ENCODE measurements around the gene ACSS2. TPM values are rescaled to one million over a fixed set of nuclear protein-coding genes. Genes with fewer than 3 reads are reported as not detected.
"Not testable (repeated sequence)": the region's sequence is repeated elsewhere in the genome, so short reads cannot be mapped to it uniquely, and the experiment has no call there.

ACSS2 gene
- total RNA-seq, 1 donor from 2014 or later = 127 TPM

DNA sequence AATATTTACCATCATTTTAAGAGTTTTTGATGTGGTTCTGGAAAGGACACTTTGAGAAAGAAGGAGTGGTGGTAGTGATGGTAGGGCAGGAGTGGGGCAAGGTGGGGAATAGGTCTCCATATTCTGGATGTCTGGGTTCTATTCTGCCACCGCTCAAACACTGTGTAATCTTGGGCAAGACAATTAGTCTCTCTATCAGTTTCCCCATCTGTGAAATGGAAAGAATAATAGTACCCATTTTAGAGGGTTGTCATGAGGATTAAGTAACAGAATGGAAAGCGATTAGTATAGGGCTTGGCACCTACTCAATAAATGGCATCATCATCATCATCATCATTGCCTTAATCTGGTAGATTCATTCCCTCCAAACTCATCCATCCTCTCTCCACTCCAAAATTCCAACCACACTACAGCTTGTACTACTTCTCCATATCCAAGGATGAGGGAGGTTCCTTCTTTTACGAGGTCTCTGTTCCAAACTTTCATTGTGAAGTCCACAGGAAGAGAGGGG, 2.8 kb upstream of the ACSS2 start:
- DNase-seq (ENCODE audit: low spot score) = peak; percentile 9

DNA sequence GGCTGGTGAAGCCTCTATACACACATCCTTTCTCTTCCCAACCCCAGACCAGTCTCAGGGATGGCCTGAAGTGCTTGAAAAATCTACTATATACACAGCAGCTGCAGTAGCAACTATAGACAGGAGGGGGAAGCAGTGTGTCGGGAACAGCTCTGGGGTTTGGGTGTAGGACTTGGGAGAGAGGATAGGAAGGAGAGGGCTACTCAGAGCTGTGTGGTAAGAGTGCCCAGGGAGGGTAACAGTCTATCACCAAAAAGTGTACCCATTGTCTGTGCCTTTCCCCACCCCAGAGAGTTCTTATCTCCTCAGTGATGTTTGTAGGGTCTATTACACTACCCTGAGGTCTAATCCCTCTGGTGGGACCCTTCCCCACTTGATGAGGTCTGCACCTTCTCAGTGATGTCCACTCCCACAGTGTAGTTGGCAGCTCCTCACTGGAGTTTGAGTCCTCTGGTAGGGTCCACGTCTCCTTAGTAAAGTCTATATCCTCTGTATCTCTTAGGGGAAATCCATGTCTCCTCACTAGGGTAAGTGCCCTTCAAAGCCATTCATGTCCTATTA, 2.2 kb upstream of the ACSS2 start:
- DNase-seq (ENCODE audit: low spot score) = peak; percentile 89

DNA sequence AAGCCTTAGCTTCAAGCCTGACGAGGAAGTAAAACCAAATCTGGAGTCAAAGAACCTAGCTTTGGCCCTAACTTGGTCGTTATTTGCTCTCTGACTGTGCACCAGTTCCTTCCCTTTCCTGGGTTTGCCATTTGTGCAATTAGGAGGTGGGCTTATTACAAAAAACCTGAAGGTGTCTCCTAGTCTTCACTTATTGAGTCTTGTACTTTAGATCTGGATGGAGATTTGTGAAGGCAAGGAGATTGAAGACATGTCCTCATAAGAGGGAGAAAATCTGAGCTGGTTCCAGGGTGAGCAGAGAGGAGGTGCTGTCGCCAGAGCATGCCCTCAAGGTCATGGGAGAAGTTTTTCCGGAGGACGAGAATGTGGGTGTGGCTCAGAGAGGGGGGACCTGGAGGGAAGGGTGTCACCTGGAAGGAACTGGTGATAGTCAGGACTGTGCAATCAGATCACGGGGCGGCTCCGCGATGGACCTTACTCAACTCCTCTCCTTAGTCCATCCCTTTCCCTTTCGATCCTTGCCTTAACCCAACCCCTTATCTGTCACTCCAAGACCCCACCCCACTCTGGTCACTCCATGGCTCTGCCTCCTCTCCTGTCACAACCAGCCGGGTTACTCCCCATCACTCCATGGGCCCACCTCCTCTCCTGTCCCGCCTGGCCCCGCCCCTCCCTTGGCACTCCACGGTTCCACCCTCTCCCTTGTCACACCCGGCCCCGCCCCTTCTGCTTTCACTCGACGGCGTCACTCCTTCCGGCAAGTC, 588 bp upstream of the ACSS2 start:
- DNase-seq (ENCODE audit: low spot score) = no peak

DNA sequence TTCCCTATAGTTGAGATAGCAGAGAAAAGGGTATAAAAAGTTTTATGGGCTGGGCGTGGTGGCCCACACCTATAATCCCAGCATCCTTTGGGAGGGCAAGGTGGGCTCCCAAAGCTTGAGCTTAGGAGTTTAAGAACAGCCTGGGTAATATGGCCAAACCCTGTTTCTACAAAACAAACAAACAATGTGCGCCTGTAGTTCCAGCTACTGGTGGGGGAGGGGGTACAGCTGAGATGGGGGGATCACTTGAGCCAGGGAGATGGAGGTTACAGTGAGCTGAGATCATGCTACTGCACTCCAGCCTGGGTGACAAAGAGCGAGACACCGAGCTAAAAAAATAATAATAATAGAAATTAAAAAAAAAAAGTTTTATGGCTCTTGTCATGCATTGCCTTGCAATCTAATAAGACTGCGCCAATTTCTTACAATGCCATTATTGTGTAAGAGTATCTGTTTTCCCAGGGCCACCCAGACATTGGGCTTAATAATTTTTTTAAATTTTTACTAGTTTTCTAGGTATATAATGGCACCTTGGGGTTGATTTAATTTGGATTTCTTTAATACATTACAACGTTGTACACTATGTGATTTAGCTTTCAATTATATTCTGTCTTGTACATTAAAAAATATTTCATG, 3.9 kb downstream of the ACSS2 start:
- peak; percentile 47 for DNase-seq (ENCODE audit: low spot score)

DNA sequence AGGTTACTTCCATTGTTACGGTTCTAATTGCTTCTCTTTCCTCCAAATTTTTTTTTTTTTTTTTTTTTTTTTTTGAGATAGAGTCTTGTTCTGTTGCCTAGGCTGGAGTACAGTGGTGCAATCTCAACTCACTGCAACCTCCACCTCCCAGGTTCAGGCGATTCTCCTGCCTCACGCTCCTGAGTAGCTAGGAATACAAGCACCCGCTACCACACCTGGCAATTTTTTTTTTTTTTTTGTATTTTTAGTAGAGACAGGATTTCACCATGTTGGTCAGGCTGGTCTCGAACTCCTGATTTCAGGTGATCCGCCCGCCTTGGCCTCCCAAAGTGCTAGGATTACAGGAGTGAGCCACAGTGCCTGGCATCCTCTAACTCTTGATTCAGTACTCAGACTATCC, 4.6 kb downstream of the ACSS2 start:
- DNase-seq (ENCODE audit: low spot score) = peak; percentile 47

DNA sequence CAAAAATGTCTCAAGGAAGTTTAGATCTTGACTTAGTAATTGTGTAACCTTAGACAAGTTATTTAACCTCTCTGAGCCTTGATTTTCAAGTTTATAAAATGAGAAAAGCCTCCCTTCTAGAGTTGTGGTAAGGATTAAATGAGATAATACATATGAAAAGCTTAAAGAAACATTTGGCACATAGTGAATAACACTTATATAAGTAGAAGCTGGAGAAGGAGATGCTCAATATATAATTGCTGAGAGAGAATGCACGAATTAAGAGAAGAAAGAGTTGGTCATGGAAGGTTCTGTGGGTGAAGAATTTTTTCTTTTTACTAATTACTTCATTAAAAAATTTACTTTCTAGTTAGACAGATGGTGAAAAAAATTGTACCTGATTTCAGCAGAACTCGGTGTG, 5.3 kb downstream of the ACSS2 start:
- DNase-seq (ENCODE audit: low spot score) = no peak

DNA sequence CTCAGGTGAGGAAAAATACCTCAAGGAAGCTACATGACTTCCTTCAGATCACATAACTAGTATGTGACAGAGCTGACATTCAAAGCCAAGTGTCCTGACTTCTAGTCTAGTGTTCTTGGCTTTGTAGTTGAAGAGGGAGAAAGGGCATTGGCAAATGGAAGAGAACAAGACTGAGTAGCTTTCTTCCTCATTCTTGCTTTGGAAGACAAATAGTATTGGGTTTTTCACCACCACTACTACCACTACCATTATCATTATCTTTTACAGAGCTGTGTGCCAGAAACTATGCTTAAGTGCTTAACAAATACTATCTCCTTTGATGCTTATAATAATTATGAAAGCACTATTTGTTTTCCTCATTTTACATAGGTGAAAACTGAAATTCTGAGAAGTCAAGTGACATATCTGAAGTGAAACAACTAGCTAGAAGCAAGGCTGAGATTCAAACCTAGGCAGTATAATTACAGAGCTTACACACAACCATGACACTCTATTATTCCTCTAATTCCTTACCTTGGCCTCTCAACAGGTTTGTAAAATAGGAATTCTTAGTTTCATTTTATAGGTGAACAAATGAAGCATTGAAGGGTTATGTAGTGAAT, 6.8 kb downstream of the ACSS2 start:
- DNase-seq (ENCODE audit: low spot score) = no peak

DNA sequence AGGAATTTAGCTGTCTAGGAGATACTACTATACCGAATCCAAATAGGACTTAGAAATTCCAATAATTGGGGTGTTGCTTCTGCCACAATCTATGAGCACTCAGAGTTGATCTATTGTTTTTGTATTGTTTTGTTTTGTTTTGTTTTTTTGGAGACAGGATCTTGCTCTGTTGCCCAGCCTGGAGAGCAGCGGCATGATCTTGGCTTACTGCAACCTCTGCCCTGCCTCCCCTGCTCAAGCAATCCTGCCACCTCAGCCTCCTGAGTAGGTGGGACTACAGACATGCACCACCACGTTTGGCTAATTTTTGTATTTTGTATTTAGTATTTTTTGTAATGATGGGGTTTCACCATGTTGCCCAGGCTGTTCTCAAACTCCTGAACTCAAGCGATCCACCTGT, 7.4 kb downstream of the ACSS2 start:
- DNase-seq (ENCODE audit: low spot score) = no peak

DNA sequence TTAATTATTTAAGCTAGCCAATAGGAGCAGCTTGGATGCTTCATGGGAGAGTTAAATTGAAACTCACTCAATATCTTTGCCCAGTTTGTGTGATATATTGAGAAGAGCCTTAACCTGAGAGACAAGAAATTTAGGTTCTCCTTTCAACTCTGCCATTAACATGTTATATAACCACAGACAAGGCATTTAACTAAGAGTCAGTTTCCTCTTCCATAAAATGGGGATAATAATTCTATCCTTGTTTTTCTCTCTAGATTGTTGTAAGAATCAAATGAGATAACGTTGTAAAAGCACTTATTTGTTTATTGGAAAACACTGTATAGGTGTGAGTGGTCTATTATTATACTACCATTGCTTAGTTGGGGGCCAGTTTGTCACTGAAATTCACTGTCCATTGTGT, 7.8 kb downstream of the ACSS2 start:
- DNase-seq (ENCODE audit: low spot score) = no peak

DNA sequence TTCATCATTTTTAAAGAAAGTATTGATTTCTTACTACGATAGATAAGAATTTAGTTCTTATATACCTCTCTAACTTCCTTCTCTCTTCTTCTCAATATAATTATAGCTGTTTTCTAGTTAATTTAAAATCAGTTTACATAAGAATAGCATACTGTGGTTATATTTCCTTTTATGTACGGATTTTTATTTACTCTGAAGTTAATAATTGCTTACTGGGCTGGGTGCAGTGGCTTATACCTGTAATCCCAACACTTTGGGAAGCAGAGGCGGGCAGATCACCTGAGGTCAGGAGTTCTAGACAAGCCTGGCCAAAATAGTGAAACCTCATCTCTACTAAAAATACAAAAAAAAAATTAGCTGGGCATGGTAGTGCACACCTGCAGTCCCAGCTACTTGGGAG, 9.7 kb downstream of the ACSS2 start:
- DNase-seq (ENCODE audit: low spot score) = no peak

DNA sequence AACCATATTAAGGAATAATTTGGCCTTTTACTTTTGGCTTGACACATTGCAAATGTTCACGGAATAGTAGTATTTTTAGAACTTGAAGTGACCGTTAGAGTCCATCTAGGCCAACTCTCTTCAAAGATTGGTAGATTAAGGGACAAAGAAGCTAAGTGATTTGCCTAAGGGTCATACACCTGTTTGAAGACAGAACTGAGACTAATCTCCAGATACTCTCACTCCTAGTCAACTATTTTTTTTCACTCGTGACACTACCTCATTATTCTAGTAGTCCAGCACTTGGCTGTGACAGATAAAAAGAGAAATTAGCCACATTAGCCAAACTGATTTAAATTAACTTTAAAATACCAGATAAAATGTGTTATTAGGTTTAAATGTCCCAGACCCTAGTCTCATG, 10.6 kb downstream of the ACSS2 start:
- DNase-seq (ENCODE audit: low spot score) = no peak

DNA sequence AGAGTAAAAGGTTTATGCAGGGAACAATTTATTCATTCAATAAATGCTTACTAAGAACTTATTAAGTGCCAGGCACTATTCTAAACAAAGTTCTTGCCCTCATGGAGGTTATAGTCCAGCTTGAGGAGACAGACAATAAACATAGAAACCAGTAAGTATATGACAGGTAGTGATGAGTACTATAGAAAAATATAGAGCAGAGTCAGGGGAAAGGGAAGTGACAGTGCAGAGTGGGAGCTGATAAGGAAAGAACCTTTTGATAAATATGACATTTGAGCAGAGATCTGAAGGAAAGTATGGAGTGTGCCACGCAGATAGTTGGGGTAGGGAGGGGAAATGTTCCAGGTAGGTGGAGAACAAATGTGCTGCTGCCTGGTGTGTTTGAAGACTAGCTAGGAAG, 12.1 kb downstream of the ACSS2 start:
- no peak for DNase-seq (ENCODE audit: low spot score)

DNA sequence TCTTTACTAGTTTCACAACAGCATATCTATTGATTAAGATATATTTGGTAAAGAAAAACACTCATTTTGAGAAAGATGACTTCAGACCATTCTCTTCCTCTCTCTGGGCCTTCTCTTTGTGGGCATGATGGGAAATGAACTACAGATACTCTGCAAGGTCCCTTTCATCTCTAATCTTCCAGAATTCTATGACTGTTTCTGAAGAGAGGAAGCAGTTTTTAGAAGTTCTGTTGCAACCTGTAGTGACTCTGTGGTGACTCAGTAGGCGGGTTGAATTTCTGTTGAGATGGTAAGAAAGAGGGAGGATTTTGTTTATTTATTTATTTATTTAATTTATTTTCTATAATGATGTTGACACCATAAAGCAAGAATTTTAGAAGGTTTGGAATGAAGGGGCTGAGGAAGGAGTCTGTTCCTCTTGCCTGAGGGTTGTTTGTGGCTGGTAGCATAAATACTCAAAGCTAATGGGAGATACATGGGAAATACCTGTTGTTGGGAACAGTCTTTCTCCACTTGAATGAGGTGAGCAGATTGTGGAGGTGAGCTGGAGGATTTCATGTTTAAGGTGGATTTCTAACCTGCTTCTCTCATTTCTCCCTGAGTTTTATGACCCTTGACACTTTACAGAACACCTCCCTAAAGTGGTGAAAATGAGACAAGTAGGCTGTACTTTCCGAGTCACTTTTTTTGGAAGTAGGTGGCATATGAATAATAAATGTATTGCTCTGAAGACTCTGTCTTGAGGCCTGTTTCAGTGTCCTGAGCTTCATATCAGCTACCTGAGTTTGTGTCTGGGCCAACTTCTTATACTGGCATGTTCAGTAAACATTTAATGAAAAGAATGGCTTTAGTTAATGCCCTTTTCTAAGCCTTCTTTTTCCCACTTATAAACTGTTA, 15.0 kb downstream of the ACSS2 start:
- DNase-seq (ENCODE audit: low spot score) = no peak

DNA sequence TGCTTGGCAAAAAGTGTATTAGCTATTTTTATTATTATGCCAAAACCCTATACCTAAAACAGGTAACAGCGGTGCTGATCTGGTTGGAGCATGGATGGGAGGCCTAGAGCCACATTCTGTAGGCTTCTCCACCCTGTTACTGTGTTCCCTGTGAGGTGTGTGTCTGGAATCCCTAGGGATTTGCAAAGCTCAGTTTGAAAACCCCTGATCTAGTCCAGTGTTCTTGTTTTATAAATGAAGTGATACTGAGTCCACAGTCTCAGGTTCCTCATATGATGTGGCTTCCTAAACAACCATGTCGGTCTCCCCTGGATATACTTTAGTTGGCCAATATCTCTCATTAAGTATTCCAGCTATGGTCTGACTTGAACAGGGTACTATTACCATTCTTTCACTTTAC, 16.3 kb downstream of the ACSS2 start:
- no peak for DNase-seq (ENCODE audit: low spot score)

DNA sequence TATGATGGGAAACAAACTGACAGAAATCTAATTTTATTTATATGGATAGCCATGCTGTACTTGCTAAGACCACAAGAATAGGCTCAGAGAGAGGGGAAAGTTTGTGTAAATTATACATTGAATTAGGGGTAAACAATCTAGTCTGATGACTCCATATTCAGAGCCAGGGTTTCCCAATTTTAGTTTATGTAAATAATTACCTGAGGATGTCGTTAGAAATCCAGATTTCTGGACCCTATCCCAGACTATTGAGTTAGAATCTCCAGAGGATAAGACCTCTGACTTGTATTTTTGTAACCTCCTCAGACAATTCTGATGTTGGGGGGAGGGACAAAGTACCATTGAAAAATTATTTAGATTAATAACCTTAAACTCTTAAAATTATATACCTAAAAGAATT, 18.3 kb downstream of the ACSS2 start:
- no peak for DNase-seq (ENCODE audit: low spot score)

DNA sequence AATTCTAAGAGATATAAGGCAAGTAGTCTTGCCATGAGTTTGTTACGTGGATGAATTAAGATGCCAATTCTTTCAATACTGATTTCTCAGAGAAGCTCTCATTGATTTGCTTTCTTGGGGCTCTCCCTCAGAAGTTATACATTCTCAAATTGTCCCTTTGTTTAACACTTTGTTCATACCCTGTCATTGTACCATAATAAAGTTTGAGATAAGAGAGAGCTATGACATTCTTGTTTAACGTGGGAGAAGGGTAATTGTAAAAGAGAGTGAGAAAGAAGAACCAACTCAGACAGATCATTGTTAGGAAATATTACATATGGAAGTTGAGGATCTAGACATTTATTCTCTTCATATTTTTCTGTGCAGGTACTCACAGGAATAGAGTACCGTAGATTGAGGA, 19.1 kb downstream of the ACSS2 start:
- no peak for DNase-seq (ENCODE audit: low spot score)

DNA sequence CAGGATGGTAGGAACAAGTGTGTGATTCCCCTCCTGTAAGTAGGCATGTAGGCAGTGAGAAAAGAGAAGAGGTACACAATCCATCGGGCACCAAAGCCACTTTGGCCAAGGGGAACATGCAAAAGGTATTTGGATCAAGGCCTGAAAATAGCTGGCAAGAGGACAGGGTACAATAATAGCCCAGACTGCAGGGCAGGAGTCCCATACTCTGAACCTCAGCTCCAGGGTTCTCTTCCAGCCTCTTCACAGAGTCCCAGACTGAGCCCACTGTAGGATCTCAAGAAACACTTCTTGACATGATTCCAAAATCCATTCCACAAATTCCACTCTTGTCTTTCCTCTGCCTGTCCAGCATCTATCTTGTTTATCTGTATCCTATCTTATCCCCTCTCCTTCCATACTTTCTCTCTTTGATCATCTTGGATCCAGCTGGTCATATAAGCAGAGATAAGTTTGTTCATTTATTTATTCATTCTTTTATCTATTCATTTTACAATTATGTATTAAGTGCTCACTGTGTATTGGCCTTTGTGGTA, 19.7 kb downstream of the ACSS2 start:
- no peak for DNase-seq (ENCODE audit: low spot score)

DNA sequence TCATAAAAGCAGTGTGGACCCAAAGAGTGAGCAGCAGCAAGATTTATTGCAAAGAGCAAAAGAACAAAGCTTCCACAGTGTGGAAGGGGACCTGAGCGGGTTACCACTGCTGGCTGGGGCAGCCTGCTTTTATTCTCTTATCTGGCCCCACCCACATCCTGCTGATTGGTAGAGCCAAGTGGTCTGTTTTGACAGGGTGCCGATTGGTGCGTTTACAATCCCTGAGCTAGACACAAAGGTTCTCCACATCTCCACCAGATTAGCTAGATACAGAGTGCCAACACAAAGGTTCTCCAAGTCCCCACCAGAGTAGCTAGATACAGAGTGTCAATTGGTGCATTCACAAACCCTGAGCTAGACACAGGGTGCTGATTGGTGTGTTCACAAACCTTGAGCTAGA, 21.7 kb downstream of the ACSS2 start:
- DNase-seq (ENCODE audit: low spot score) = not testable (repeated sequence)

DNA sequence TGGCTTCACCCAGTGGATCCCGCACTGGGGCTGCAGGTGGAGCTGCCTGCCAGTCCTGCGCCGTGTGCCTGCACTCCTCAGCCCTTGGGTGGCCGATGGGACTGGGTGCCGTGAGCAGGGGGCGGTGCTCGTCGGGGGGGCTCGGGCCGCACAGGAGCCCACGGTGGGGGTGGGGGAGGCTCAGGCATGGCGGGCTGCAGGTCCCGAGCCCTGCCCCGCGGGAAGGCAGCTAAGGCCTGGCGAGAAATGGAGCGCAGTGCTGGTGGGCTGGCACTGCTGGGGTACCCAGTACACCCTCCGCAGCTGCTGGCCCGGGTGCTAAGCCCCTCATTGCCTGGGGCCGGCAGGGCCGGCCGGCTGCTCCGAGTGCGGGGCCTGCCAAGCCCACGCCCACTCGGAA, 22.3 kb downstream of the ACSS2 start:
- DNase-seq (ENCODE audit: low spot score) = not testable (repeated sequence)

DNA sequence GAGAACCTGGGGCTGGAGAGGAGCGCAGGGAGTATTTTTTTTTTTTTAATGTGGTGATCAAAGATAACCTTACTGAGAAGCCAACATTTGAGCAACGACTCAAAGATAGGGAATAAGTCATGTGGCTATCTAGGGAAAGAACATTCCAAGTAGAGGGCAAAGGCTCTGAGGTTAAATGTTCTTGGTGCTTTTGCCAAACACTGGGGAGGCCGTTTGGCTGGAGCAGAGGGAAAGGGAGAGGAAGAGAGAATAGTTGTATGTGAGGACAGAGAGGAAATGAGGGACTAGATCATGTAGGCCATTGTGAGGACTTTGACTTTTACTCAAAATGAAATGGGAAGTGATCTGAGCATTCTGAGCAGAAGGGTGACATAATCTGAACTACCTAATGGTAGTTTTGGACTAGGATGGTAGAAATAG, 27.8 kb downstream of the ACSS2 start:
- DNase-seq (ENCODE audit: low spot score) = no peak
